ENCODE measurements around the gene RASGRP4.

The RASGRP4 gene

DNA sequence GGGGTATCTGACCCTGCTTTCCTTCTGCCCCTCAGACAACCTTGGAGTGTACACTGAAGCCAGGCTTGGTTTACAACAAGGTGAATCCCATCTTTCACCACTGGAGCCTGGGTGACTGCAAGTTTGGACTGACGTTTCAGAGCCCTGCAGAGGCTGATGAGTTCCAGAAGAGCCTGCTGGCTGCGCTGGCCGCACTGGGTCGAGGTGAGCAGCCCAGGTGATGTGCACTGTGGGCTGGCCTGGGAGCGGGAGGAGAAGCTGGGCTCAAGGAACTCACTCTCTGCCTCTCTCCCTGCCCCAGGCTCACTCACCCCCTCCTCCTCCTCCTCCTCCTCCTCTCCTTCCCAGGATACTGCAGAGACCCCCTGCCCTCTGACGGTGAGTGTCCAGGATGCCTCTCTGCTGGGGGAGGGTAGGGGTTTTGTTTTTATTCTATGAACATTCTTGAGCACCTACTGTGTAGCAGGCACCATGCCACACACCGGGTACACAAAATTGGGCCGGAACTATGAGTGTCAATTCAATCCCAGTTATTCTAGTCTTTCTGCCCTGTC is 34.0 kb downstream of the RASGRP4 start:
- FAIRE-seq (no peak), DNase-seq (ENCODE audit: insufficient read length, low spot score) (no peak)

DNA sequence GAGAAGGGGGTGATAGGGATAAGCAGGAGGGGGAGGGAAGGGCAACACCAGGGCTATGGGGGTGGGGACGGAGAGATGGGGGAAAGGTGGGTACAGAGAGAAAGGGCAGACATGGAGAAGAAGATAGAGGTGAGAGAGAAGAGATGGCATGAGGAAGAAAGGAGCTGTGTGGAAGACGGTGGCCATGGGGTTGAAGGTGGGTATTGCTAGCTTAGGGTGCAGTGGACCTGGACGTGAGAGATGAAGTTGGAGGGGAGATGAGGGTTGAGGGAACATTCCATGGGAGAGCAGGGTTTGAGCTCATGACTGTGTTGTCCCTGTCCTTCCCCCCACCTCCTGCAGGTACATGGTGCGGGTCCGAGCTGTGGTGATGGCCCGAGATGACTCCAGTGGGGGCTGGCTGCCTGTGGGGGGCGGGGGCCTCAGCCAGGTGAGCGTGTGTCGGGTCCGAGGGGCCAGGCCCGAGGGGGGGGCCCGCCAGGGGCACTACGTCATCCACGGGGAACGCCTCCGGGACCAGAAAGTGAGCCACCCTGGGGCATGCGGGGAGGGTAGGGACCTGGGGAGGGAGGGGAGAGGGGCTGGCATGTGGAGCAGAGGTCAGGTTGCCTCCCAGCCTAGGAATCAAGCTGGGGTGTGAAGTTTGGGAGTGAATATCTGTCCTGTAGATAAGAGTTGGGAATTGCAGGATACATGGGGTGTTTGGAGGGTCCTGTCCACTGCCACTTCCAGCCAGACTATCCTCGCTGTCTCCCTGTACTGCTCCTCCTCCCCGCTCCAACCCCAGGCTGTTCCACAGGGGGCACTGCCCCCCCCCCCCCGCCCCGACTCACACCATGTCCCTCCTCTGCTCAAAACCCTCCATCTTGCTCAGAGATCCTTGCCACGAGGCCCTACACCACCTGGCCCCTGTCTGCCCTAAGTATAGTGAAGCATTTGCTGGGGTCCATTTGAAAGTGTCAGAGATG is 35.8 kb downstream of the RASGRP4 start:
- FAIRE-seq: peak; percentile 48
- DNase-seq (ENCODE audit: insufficient read length, low spot score): no peak

DNA sequence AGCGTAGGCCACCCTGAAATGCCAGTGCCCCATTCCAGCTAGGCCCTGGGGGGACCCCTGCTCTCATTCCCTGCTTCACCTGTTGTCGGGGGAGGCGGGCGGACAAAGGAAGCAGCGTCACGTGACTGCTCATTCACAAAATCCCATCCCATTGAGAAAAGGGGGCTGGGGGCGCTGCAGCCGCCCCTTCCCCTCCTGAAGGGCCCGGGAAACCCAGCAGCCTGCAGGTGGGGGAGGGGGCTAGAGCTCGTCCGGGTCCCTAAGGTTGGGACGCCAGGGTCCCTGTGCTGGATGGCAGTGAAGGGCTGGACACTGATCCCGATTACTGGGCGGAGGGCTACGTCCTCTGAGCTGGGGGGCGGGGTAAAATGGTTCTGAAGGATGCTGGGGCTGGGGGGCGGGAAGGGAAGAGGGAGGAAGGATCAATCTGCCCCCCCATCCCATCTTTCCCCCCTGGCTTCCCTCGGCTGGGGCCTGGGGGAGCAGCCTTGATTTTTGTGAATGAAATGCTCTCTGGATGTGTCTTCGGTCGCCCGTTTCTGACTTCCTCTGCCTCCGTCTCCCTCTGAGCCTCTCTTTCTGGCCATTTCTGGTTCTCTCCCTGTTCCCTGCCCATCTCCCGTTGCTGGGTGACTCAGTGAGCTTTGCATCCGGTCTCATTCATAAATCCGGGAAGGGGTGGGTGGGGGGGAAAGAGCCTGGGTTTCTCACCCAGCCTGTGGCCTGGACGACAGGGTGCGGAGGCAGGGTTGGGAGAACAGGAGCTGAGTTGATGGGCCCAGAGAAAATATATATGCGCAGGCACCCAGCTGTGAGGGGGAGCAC is 36.7 kb downstream of the RASGRP4 start:
- peak; percentile 81 for DNase-seq (ENCODE audit: insufficient read length, low spot score)
- FAIRE-seq: no peak

DNA sequence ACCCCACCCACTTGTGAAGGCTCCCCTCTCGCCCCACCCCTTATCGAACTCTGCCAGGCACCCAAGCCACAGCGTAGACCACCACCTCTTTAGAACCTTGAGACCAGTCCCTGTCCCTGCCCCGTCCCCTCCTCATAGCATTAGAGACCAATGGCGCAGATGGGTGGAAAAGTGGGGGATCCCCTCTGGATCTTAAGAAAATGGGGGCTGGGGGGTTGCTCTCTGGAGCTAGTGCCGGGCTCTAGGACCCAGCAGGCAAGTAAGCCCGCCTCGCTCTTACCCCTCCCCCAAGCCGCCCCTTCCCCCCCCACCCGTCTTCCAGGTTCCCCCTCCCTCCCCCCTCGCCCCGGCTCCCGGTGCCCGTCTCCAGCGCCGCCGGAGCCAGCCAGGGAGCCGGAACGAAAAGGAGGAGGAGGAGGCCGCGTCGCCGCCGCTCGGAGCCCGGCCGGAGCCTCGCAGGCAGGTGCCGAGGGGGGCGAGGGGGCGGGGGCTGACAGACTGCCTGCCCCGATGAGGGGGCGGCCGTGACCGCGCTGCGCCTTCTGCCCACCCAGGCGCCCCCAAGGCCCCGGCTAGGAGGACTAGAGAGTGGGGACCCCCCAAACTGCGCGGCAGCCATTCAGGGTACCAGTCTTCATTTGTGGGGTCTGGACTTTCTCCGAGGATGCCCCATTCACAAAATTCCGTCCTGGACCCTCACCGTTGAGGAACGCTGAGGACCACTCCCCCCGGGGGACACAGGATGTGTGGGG is 37.5 kb downstream of the RASGRP4 start, which contains the start of gene SPRED3:
Gene SPRED3, plus strand, starts transcription at position 349 of the 752 bp plus-strand sequence. CDS start 1,606 bp downstream, outside the sequence.
- FAIRE-seq (no peak), DNase-seq (ENCODE audit: insufficient read length, low spot score) (peak; percentile 63)

DNA sequence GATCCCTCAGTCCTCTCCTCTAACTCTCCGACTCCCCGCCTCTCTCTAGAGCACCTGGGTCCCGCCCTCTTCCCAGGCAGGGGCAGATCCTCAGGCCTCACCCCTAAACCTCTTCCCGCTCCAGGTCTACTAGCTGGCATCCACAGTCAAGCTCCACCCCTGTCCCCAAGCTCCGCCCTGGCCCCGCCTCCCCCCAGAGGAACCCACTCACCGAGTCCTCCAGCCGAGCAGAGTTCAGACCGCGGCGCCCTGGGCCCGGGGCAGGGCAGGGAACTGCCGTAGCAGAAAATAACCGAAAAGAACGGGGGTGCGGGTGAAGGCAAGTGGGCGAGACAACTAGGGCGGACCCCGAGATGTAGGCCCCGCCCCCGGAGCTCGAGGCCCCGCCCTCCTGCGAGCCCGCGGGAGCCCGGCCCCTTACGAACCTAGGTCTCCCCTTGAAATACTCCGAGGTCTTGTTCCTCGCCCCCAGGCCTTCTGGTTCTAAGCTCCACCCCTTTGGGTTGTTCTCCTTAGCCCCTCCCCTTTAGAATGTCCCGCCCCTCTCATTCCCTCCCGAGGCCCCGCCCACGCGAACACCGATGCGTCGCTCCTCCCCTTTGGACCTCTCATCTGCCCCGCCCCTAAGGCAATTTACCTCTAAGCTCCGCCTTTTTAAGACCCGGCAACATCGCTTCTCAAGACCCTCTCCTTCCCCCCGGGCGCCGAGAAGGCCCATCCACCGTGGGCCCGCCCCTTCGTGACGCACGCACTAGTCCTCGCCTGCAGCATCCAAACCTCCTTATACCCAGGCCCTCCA is 38.3 kb downstream of the RASGRP4 start, which contains the start of gene GGN:
Gene GGN, minus strand, starts transcription at position 485 of the 799 bp plus-strand sequence. CDS start 773 bp downstream, outside the sequence.
- FAIRE-seq (peak; percentile 85), DNase-seq (ENCODE audit: insufficient read length, low spot score) (peak; percentile 91)

DNA sequence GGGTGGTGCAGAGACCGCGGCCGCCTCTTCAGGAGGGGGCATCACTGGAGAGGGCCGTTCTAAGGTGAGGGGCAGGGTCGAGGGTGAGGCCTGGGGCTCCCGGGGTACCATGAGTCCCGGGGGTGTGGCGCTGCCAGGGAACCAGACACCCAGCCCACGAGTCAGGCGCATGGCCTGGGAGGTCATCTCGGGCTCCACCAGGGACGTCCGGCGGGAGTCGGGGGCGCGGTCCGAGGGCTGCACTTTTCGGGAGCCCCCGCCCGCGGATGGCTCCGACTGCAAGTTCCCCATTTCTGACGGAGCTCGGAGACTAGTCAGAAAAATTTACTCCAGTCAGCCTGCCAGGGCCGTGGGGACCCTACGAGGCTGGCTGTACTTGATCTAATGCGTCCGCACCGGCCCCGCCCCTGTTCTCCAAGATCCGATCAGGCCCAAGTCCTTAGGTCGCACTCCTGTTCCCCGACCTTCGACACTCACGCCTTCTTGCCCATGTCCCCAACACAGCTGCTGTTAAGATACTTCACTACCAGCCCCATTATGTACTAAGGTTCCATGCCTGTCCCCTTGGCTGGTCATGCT is 39.0 kb downstream of the RASGRP4 start:
- FAIRE-seq (no peak), DNase-seq (ENCODE audit: insufficient read length, low spot score) (no peak)

DNA sequence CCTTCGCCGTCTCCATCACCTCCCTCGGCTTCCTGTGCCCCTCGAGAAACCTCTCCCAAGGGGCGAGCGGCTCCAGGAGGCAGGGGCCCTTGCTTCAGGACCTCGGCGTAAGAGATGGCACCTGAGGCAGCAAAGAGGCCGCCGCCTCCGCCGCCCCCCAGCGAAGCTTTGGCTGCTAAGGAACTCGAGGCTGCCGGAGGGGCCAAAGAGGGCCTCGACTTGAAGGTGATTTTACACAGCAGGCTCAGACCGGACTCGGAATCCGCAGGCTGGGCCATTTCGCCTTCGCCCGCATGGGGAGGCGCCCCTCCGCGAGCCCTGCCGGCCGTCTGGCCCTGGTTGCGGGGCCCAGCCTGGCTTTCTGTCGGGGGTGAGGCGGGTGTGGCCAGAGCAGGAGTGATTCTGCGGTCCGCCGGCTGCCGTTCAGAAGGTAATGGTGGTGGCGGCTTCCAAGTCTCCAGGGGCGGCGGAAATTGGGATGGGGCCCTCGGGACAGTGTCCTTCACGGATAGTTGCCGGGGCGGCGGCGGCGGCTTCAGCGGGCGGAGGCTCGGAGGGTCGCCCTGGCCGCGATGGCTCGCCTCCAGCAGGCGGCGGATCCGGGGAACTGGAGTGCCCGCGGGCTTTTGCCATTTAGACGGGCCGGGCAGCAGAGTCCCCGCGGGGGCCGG is 39.6 kb downstream of the RASGRP4 start:
- FAIRE-seq (no peak), DNase-seq (ENCODE audit: insufficient read length, low spot score) (no peak)

DNA sequence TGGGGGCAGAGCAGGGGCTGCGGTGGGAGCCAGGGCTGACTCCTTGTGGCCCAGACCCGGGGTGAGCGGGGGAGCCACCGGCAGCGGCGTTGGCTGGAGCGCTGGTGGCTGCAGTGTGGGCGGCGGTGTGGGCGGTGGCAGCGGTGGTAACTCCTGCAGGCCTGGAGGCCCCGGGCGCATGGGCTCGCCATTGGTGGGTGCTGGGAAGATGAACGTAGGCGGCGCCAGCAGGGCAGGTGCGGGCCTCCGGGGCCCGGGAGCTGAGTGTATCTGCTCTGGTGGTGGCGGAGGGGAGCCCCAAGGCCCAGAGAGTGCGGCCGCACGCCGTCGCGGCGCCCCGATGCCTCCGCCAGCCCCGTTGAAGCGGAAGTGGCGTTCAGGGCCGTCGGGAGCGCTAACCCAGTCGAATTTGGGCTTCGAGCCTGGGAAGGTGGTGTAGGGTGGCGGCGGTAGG is 40.2 kb downstream of the RASGRP4 start:
- DNase-seq (ENCODE audit: insufficient read length, low spot score) (no peak), FAIRE-seq (no peak)

DNA sequence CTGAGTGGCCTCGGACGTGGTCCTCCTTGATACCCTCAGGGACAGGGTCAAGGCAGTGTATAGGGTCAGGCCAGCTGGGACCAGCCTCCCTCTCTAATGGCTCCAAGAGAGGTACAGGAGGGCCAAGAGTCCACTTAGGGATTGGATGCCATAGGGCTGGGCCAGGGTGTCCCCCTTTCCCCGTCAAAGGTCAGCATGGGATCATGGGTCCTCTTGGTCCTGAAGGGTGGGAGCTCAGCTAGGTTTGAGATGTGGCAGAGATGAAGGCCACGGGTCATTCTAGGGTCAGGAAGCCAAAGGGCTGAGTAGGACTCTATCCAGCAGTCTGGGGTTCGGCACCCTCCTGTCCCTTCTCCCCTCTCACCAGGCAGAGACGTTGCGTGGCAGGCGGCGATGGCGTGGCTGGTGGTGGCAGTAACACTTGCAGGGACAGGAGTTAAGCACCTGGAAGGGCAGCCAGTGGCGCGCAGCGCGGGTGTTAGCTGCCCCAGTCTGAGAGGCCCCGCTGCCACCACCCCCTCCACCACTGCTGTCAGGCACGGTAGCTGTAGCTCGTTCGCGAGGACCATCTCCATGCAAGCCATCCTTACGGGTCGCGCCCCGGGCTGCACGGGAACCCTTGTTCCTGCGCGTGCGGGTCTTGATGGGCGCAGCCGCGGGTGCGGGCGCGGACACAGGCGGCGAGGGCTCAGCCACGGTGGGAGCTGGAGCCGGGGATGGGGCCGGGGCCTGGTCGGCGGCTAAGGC is 40.8 kb downstream of the RASGRP4 start:
- FAIRE-seq: no peak
- no peak for DNase-seq (ENCODE audit: insufficient read length, low spot score)

DNA sequence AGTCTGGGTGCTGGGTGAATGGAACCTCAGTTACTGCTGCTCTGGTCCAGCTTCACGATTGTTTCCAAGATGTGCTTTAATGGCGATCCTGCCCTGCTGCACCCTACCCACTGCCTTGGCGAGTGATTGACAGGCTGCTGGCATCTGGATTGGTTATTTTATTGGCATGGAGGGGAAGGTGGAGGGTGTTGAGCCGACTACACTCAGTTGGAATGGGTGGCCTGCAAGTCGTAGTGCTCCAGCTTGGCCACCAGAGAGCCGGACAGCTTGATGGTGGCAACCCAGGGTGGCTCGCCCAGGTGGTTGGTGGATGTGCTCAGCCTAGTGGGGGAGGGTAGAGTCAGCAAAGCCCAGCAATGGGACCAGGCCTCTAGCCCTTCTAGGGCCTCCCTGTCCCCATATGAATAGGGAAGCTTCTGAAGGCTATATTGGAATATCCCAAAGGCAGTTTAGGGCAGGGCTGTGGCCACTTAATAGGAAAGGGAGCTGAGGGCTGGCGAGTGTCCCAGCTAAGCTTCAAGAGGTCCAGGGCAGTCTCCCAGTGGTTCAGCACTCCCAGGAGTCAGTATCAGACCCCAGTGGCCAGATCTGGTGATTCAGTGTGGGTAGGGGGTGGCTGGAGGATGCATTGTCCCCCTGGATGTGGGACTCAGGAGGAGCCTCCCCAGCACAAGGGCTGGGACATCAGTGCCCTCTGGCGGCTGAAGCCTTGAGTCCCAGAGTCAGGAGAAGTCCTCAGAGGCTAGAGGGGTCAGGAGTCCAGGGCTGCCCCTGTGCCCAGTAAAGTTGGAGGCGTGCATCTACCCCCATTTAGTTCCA is 41.6 kb downstream of the RASGRP4 start:
- DNase-seq (ENCODE audit: insufficient read length, low spot score): no peak
- no peak for FAIRE-seq

DNA sequence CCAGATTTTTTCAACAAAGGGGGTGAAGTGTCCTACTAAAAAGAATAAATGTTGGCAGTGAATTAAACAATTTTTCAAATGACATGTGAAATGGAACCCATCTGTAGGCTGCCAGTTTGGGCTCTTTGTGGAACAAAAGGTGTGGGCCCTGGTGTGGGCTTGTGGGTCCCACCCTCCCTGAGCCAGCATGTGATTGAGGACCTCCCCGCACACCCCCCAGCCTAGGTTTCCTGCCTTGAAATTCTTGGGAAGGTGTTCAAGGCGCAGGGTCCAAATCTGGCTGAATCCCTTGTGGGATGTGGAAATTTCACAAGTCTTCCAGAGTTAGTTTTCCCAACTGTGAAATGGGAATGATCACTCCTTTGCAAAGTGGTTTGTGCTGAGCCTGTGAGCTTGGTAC is 42.3 kb downstream of the RASGRP4 start:
- FAIRE-seq: no peak
- DNase-seq (ENCODE audit: insufficient read length, low spot score): no peak

DNA sequence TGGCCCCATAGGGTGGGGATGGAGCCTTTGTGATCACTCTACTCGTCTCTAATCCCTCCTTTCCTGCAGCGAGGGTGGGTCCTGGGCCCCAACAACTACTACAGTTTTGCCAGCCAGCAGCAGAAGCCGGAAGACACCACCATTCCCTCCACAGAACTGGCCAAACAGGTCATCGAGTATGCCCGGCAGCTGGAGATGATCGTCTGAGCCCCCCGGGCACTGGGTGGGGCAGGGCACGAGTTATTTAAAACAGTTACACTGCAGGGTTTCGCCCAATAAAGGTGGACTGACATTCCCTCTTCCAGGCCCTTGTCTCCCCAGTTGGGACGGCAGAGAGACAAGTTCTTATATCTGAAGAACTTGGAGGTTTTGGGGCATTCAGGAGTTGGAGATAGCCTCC is 42.8 kb downstream of the RASGRP4 start:
- DNase-seq (ENCODE audit: insufficient read length, low spot score) (no peak), FAIRE-seq (no peak)

DNA sequence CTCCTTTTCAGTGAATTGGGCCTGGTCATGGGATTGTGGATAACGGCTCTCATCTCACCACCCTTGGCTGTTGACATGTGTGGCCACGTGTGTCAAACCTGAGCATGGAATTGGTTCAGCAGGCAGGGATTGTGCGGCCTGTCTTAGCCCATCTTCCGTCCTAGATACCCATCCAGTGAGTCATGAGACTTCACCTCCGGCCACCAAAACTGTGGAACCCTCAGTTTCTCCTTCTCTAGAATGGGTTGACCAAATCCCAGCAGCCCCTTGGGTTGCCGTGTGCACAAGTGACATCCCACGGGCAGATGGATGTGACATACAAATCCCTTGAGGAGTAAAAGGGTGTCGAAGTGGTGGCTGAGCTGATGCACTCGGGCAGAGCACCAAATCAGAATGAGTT is 44.9 kb downstream of the RASGRP4 start:
- no peak for FAIRE-seq
- DNase-seq (ENCODE audit: insufficient read length, low spot score): no peak

DNA sequence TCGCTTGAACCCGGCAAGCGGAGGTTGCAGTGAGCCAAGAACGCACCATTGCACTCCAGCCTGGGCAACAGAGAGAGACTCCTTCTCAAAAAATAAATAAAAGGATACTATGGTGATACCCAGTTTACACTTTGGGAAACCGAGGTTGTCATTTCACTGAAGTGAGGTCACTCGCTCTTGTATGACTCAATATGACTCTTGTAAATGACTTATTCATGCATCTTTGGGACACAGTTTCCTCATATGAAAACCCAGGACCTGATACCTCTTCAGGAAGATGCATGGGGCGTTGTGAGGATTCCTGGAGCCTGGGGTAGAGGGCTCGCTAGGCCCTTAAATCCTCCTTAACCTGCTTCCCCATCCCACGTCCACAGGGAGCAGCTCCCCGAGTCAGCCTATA is 47.2 kb downstream of the RASGRP4 start:
- no peak for DNase-seq (ENCODE audit: insufficient read length, low spot score)
- FAIRE-seq: no peak

DNA sequence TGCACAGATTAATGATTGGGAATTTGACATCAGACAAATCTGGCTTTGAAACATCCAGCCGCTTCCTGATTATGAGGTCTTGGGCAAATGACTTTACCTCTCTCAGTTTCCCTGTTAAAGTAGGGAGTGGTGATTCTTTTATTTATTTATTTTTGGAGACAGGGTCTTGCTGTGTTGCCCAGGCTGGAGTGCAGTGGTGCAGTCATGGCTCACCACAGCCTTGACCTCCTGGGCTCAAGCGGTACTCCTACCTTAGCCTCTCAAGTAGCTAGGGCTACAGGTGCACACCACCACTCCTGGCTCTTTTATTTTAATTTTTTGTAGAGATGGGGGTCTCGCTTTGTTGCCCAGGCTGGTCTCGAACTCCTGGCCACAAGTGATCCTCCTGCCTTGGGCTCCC is 49.0 kb downstream of the RASGRP4 start:
- DNase-seq (ENCODE audit: insufficient read length, low spot score) (no peak), FAIRE-seq (no peak)

DNA sequence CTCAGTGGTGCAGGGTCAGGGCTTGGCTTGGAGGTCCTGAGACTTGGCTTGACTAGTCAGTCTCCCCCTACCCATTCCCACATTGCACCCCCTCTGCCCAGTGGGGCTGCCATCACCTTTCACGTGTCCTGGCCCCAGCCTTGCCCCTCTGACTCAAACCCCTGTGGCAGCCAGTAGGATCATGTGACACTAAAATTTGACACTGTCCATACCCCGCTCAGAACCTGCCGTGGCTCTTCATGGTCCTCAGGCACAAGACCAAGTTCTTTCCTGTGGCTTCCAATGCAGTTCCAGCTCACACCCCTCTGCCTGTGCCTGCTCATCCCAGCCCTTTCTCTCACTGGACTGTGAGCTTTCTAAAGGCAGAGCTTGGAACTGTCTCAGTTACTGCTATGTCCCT is 49.4 kb downstream of the RASGRP4 start:
- DNase-seq (ENCODE audit: insufficient read length, low spot score): no peak
- no peak for FAIRE-seq

DNA sequence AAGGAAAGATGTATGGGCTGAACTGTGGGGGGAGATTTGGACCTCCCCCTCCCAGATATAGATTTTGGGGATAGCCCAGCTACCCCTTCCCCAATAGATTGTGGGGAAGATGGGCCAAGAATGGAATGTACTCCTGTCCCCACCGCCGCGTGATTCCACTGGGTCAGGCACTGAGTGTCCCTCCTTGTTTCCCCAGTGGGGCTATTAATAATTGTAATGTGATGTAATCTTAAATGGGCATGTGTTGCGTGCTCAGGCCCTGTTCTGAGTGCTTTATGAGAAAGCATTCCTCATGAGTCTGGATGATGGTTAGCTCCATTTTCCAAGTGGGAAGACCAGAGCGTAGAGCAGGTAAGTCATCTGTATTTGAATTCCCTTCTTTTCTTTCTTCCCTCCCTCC is 50.3 kb downstream of the RASGRP4 start:
- no peak for DNase-seq (ENCODE audit: insufficient read length, low spot score)

More for the DNA sequence above, 50.3 kb downstream of the RASGRP4 start:
- no peak for FAIRE-seq
